Heart right ventricle (tissue), 16 donors: ENCODE measurements around the gene SELPLG. TPM values are rescaled to one million over a fixed set of nuclear protein-coding genes. Genes with fewer than 3 reads are reported as not detected.

Source experiments
- ATAC-seq, 8 donors: fragments of 200-7000 bp; cut with Tn5 transposase; one replicate each; pipeline ENCODE4 v1.9.1; 2020; ENCODE audit warnings: mild to moderate bottlenecking in 8 of 8, moderate library complexity in 8 of 8, moderate number of reproducible peaks in 1 of 8
- DNase-seq, 2 donors: peaks; one replicate each; pipeline ENCODE4 v3.0.0-alpha.2; 2020
- H3K27ac ChIP-seq, 10 donors: fragments of 200-600 bp; sonication (generic) in 2 of 10; one replicate each; pipeline versions ENCODE4 v1.5.0 to v1.8.0; 2020 to 2022; ENCODE audit warnings: mild to moderate bottlenecking in 3 of 10
- H3K27me3 ChIP-seq, 7 donors: fragments of 200-600 bp; one replicate each; pipeline ENCODE4 v1.8.0; 2021 to 2022; ENCODE audit warnings: mild to moderate bottlenecking in 2 of 7
- H3K36me3 ChIP-seq, 9 donors: fragments of 200-600 bp; sonication (generic) in 1 of 9; one replicate each; pipeline versions ENCODE4 v1.5.0 to v1.8.0; 2020 to 2022; ENCODE audit warnings: mild to moderate bottlenecking in 2 of 9
- H3K4me1 ChIP-seq, 9 donors: fragments of 200-600 bp; sonication (generic) in 1 of 9; one replicate each; pipeline versions ENCODE4 v1.5.0 to v1.8.0; 2020 to 2022; ENCODE audit warnings: mild to moderate bottlenecking in 4 of 9
- H3K4me3 ChIP-seq, 10 donors: fragments of 200-600 bp; sonication (generic) in 2 of 10; one replicate each; pipeline versions ENCODE4 v1.5.0 to v1.8.0; 2020 to 2022; ENCODE audit warnings: mild to moderate bottlenecking in 7 of 10, moderate library complexity in 2 of 10
- H3K9me3 ChIP-seq, 11 donors: fragments of 200-600 bp in 10 of 11; sonication (generic) in 2 of 11; one replicate each; pipeline versions ENCODE4 v1.5.0 to v1.8.0; 2013 to 2022; ENCODE audit warnings: mild to moderate bottlenecking in 2 of 11, control low read depth in 1 of 11, moderate library complexity in 1 of 11
- WGBS, 2 donors: extraction: QIAGEN DNeasy Blood & Tissue Kit; methylation state at CpG; one replicate each; pipeline ENCODE4 v1.1.7; 2013; ENCODE audit warnings: inconsistent platforms in 1 of 2; 5-methylcytosine and 5-hydroxymethylcytosine counted together
- intact Hi-C, 10 donors: fragments of 100-400 bp; cut with DNase I; formaldehyde crosslinking; loops; one replicate each; pipeline versions ENCODE4 v1.11.1 to v1.14.2; 2022
- polyA plus RNA-seq, 2 donors: library from polyadenylated mRNA; stranded (reverse); fragments of 200-250 nt; gene quantifications; one replicate each; pipeline ENCODE4 v1.2.3, GENCODE V29; 2013
- total RNA-seq, 10 donors: library from RNA; stranded (reverse); fragmentation: NEBNext Ultra II Directional in 3 of 10; extraction: Animal tissue kit (Norgen Biotek cat#: 25700) in 3 of 10; gene quantifications; one replicate each; pipeline versions ENCODE4 v1.2.1 to v1.2.4, GENCODE V29; 2021 to 2023
- TF ChIP-seq, protein P1 (sequence below), 9 donors: fragments of 200-600 bp; sonication (generic) in 2 of 9; IDR thresholded peaks; one replicate each; pipeline versions ENCODE4 v1.5.0 to v1.8.0; 2021 to 2022; ENCODE audit warnings: antibody characterized with exemption in 9 of 9, mild to moderate bottlenecking in 5 of 9, moderate library complexity in 1 of 9
- donor health status: Arrhythmogenic right ventricular cardiomyopathy.
- donor health status: ischemic (EF 13 %, LVEDD 7.1; RV severe dilation, severe dysfunction).
- donor health status: healthy with polysubstance abuse.
- donor health status: DM: no; HTN: yes; CAD: no.
- donor health status: DM: no; HTN: no; CAD: no.
- donor health status: ischemic (EF 25% LVEDD 6.9; RV normal size, moderate dysfunction).
- donor health status: ischemic (EF 25% LVEDD 5.7; RV mildly dilated, moderate dysfunction).
- donor health status: healthy.
- donor health status: DM: yes; HTN: yes; CAD: no.
- donor health status: Ischemic cardiomyopathy.
- donor health status: ischemic (EF 35%, LVEDD 5.7; RV mildly dilated, moderate dysfunction).
- donor health status: nonischemic (EF 11% LVEDD 7.7; RV severe dilation, severe dysfunction).
- donor health status: DM: yes; HTN: yes; CAD: no.
- donor health status: PGD.
- donor health status: ischemic (EF 29% LVEDD 5.4; RV normal size, mild dysfunction).
- donor health status: nonischemic (EF 23%, LVEDD 6.1; RV moderate dilation, normal function).

SELPLG gene
- total and polyA plus RNA-seq, 12 donors = 0.88 to 17.6 (median 2.4) TPM

DNA sequence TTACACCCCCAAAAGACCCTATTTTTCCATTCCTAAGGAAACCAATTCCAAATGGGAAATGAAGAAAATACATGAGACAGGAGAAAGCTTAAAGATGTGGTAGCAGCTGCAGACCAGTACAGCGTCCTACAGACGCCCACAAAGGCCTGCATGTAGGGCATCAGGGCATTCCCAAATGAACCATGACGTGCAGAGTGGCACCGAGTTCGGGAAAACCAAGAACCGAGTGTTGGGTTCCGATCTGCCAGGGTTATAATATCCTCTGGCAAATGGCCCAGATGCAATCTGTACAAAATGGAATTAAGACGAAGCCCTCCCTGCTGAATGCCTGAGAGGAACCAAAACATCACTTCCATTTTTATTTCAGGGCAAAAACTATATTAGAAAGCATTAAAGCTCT lies 34.4 kb upstream of the SELPLG start:
- WGBS, 2 donors = 42 to 47% methylated on average over 8 of the region's 8 CpGs
- H3K4me3 ChIP-seq = no peak overlapping the region
- no peaks in the 10 kb centered on the region for H3K27me3 ChIP-seq
- H3K4me1 ChIP-seq = peaks cover 7 to 72% (median 62%) of the 10 kb centered on the region in 9 donors
- H3K27ac ChIP-seq = peak overlapping the region in 6 of 10 donors; percentile 4 to 86 (median 77)
- peaks cover 0 to 16% (median 0%) of the 10 kb centered on the region in 9 donors for H3K36me3 ChIP-seq
- H3K9me3 ChIP-seq = no peaks in the 10 kb centered on the region
- intact Hi-C loops = loop anchor here in 9 of 10 donors (5.0 to 10.0 kb wide), 10 partner anchors 64 to 427 kb away; partner anchors contain the start of genes ALKBH2 (in 3 of the 9), SSH1 (in 3 of the 9), UNG (in 3 of the 9) and CORO1C (in 1 of the 9)
- ATAC-seq = no peak
- TF ChIP-seq, protein P1, sequence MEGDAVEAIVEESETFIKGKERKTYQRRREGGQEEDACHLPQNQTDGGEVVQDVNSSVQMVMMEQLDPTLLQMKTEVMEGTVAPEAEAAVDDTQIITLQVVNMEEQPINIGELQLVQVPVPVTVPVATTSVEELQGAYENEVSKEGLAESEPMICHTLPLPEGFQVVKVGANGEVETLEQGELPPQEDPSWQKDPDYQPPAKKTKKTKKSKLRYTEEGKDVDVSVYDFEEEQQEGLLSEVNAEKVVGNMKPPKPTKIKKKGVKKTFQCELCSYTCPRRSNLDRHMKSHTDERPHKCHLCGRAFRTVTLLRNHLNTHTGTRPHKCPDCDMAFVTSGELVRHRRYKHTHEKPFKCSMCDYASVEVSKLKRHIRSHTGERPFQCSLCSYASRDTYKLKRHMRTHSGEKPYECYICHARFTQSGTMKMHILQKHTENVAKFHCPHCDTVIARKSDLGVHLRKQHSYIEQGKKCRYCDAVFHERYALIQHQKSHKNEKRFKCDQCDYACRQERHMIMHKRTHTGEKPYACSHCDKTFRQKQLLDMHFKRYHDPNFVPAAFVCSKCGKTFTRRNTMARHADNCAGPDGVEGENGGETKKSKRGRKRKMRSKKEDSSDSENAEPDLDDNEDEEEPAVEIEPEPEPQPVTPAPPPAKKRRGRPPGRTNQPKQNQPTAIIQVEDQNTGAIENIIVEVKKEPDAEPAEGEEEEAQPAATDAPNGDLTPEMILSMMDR (IDR thresholded peaks at IDR 0.05) = no peak
- no peak for DNase-seq

- DNase-seq (no peak), ATAC-seq (peak in 1 of 8 donors; percentile 2)
- peaks cover 7 to 68% (median 60%) of the 10 kb centered on the region in 9 donors for H3K4me1 ChIP-seq
- no peak overlapping the region for H3K4me3 ChIP-seq
- no peaks in the 10 kb centered on the region for H3K27me3 ChIP-seq
- intact Hi-C loops = loop anchor here in 9 of 10 donors (5.0 to 10.0 kb wide), 10 partner anchors 65 to 427 kb away; partner anchors contain the start of genes ALKBH2 (in 3 of the 9), SSH1 (in 3 of the 9), UNG (in 3 of the 9) and CORO1C (in 1 of the 9)
- H3K36me3 ChIP-seq = peaks cover 0 to 9% (median 0%) of the 10 kb centered on the region in 9 donors
- H3K27ac ChIP-seq = peak overlapping the region in 7 of 10 donors; percentile 4 to 86 (median 79)
- no peaks in the 10 kb centered on the region for H3K9me3 ChIP-seq
- TF ChIP-seq, protein P1 (IDR thresholded peaks at IDR 0.05) = no peak
- WGBS, 2 donors = 64 to 74% methylated on average over 2 of the region's 2 CpGs
Measured at GRCh38 chr12:108667349-108667748, 33.7 kb upstream of the SELPLG start.

- DNase-seq (peak; percentile 50 to 59), ATAC-seq (peak; percentile 30 to 84 (median 70))
- H3K27me3 ChIP-seq = no peaks in the 10 kb centered on the region
- H3K4me1 ChIP-seq = peaks cover 7 to 68% (median 60%) of the 10 kb centered on the region in 9 donors
- intact Hi-C loops = loop anchor here in 9 of 10 donors (5.0 to 10.0 kb wide), 10 partner anchors 66 to 428 kb away; partner anchors contain the start of genes ALKBH2 (in 3 of the 9), SSH1 (in 3 of the 9), UNG (in 3 of the 9) and CORO1C (in 1 of the 9)
- peak overlapping the region in 9 of 10 donors; percentile 9 to 86 (median 79) for H3K27ac ChIP-seq
- WGBS, 2 donors = 24 to 38% methylated on average over 3 of the region's 3 CpGs
- TF ChIP-seq, protein P1 (IDR thresholded peaks at IDR 0.05) = no peak
- H3K36me3 ChIP-seq = peaks cover 0 to 9% (median 3%) of the 10 kb centered on the region in 9 donors
- no peak overlapping the region for H3K4me3 ChIP-seq
- H3K9me3 ChIP-seq = no peaks in the 10 kb centered on the region
Measured at GRCh38 chr12:108666401-108666881, 32.7 kb upstream of the SELPLG start.

GRCh38 chr12:108665608-108666202 lies 32.0 kb upstream of the SELPLG start:
- 60 to 66% methylated on average over 6 of the region's 6 CpGs for WGBS, 2 donors
- H3K9me3 ChIP-seq = no peaks in the 10 kb centered on the region
- DNase-seq = no peak
- H3K27ac ChIP-seq = peak overlapping the region; percentile 23 to 86 (median 78)
- peaks cover 0 to 17% (median 3%) of the 10 kb centered on the region in 9 donors for H3K36me3 ChIP-seq
- no peak overlapping the region for H3K4me3 ChIP-seq
- peak in 7 of 8 donors; percentile 18 to 65 (median 49) for ATAC-seq
- peaks cover 7 to 68% (median 60%) of the 10 kb centered on the region in 9 donors for H3K4me1 ChIP-seq
- TF ChIP-seq, protein P1 (IDR thresholded peaks at IDR 0.05) = no peak
- intact Hi-C loops = loop anchor here (1.0 to 10.0 kb wide), 18 partner anchors 65 to 429 kb away; partner anchors contain the start of genes ALKBH2 (in 4 of the 10), CORO1C (in 4 of the 10), SSH1 (in 3 of the 10) and UNG (in 3 of the 10)
- H3K27me3 ChIP-seq = no peaks in the 10 kb centered on the region
